ENCODE results near the gene CAVIN2. TPM values are rescaled to one million over a fixed set of nuclear protein-coding genes. Genes with fewer than 3 reads are reported as not detected.
A peak's percentile ranks its signal among the peaks of the same experiment; 100 is the strongest.

Gene CAVIN2
- total and polyA plus RNA-seq, 9 of the 15 experiments (the other 6 are each of a cell fraction or from before 2014, with no cell fraction given) = 20.6 to 92.4 (median 69.0) TPM

- FAIRE-seq = no peak
- 48% methylated on average over 3 of the region's 3 CpGs for WGBS (ENCODE audit: insufficient coverage, low coverage, missing lambda C conversion rate)
These were observed 47.8 kb upstream of the CAVIN2 start for GRCh38 chr2:191894681-191895147.

GRCh38 chr2:191892391-191892790 lies 45.5 kb upstream of the CAVIN2 start:
- in situ Hi-C loops (cut with MboI) = no loop called here
- FAIRE-seq (no peak), DNase-seq (ENCODE audit: extremely low read depth in 1 of 4, low spot score in 3 of 4) (no peak), ATAC-seq (no peak)
- CTCF ChIA-PET (ENCODE audit: low intra/inter-chr PET ratio) = no interaction called here
- H3K36me3 ChIP-seq (ENCODE audit: control insufficient read depth, insufficient read depth, low read length) = no peaks in the 10 kb centered on the region
- no peak overlapping the region for H3K4me2 ChIP-seq (ENCODE audit: insufficient read depth, low read length)
- no peak overlapping the region for H3K9ac ChIP-seq (ENCODE audit: insufficient read depth in 1 of 2, low read depth in 2 of 2, low read length in 2 of 2)
- POLR2A ChIA-PET = no interaction called here
- no peaks in the 10 kb centered on the region for H3K4me1 ChIP-seq (replicated peaks in 1 of 2; ENCODE audit: control insufficient read depth in 2 of 2, insufficient read depth in 2 of 2, low read length in 2 of 2)
- no peaks in the 10 kb centered on the region for H4K20me1 ChIP-seq (replicated peaks; ENCODE audit: control insufficient read depth, insufficient read depth, low read length)
- H3K9me3 ChIP-seq (replicated peaks; ENCODE audit: control insufficient read depth, insufficient read depth, low read depth, low read length) = no peaks in the 10 kb centered on the region
- no peaks in the 10 kb centered on the region for H3K27me3 ChIP-seq (ENCODE audit: control insufficient read depth in 2 of 2, insufficient read depth in 2 of 2, low read length in 2 of 2)
- 0 out of 3 replicates have a peak, but pooled peaks cover 4% of the 10 kb centered on the region for H3K79me2 ChIP-seq (ENCODE audit: control insufficient read depth, insufficient read depth, low read length)
- intact Hi-C loops (cut with micrococcal nuclease) = no loop called here
- H2AFZ ChIP-seq (ENCODE audit: low read depth, low read length) = no peak overlapping the region
- H3K9me1 ChIP-seq (ENCODE audit: control insufficient read depth, insufficient read depth, low read length) = no peaks in the 10 kb centered on the region
- no peak for TF ChIP-seq CBFA2T3 (IDR thresholded peaks at IDR 0.05)
- TF ChIP-seq CEBPG (CRISPR knock-in tag; IDR thresholded peaks at IDR 0.05) = no peak
- TF ChIP-seq CEBPG (tag; conservative IDR thresholded peaks at IDR 0.05 in 1 of 2, IDR thresholded peaks at IDR 0.05 in 1 of 2) = peak in 1 of 2 experiments; percentile 48; a peak in 2 of 4 replicates
- TF ChIP-seq NFIC (IDR thresholded peaks at IDR 0.05) = no peak
- no peak for TF ChIP-seq CTCFL (IDR thresholded peaks at IDR 0.05; ENCODE audit: borderline replicate concordance, insufficient read depth, low read depth, low read length, poor library complexity, severe bottlenecking)
- no peak for TF ChIP-seq ARID3B (CRISPR knock-in tag; IDR thresholded peaks at IDR 0.05; ENCODE audit: borderline replicate concordance)
- TF ChIP-seq CEBPB (tag; IDR thresholded peaks at IDR 0.05) = peak; percentile 68
- no peak for TF ChIP-seq HOXB6 (CRISPR knock-in tag; IDR thresholded peaks at IDR 0.05; ENCODE audit: borderline replicate concordance)
- TF ChIP-seq TEAD1 (CRISPR knock-in tag; IDR thresholded peaks at IDR 0.05) = no peak
- BruUV-seq (replicated peaks) = no TSS peak
- no peak overlapping the region for H3K4me3 ChIP-seq
- no peak overlapping the region for H3K27ac ChIP-seq (ENCODE audit: extremely low read depth, low read depth, low read length)
- WGBS (ENCODE audit: insufficient coverage, low coverage, missing lambda C conversion rate) = 73% methylated on average over 3 of the region's 3 CpGs

More at GRCh38 chr2:191894681-191895147, 47.8 kb upstream of the CAVIN2 start:
- Histone ChIP-seq H3K9me3 (replicated peaks; ENCODE audit: control insufficient read depth, insufficient read depth, low read depth, low read length) (no peaks in the 10 kb centered on the region), H2AFZ (ENCODE audit: low read depth, low read length) (no peak overlapping the region), H3K4me3 (no peak overlapping the region), H3K27me3 (ENCODE audit: control insufficient read depth in 2 of 2, insufficient read depth in 2 of 2, low read length in 2 of 2) (no peaks in the 10 kb centered on the region), H3K36me3 (ENCODE audit: control insufficient read depth, insufficient read depth, low read length) (no peaks in the 10 kb centered on the region), H3K27ac (ENCODE audit: extremely low read depth, low read depth, low read length) (no peak overlapping the region), H3K79me2 (ENCODE audit: control insufficient read depth, insufficient read depth, low read length) (no peaks in the 10 kb centered on the region), H3K4me2 (ENCODE audit: insufficient read depth, low read length) (no peak overlapping the region), H3K9ac (ENCODE audit: insufficient read depth in 1 of 2, low read depth in 2 of 2, low read length in 2 of 2) (no peak overlapping the region), H3K4me1 (replicated peaks in 1 of 2; ENCODE audit: control insufficient read depth in 2 of 2, insufficient read depth in 2 of 2, low read length in 2 of 2) (no peaks in the 10 kb centered on the region), H4K20me1 (replicated peaks; ENCODE audit: control insufficient read depth, insufficient read depth, low read length) (no peaks in the 10 kb centered on the region), H3K9me1 (ENCODE audit: control insufficient read depth, insufficient read depth, low read length) (no peaks in the 10 kb centered on the region)
- BruUV-seq (replicated peaks) = no TSS peak
- ChIA-PET POLR2A (no interaction called here), CTCF (ENCODE audit: low intra/inter-chr PET ratio) (no interaction called here)
- no peak for ATAC-seq
- in situ Hi-C loops (cut with MboI) (no loop called here), intact Hi-C loops (cut with micrococcal nuclease) (no loop called here)
- TF ChIP-seq SUPT5H (IDR thresholded peaks at IDR 0.05) (no peak), KAT2B (IDR thresholded peaks at IDR 0.05; ENCODE audit: low read depth, low read length) (no peak), TAF1 (IDR thresholded peaks at IDR 0.05; ENCODE audit: control insufficient read depth, extremely low read depth, insufficient read depth, low read length, severe bottlenecking) (no peak)
- DNase-seq (ENCODE audit: extremely low read depth in 1 of 4, low spot score in 3 of 4) = no peak

Measured in K562 (cell line).